GM19025 (cell line): ENCODE data around the gene ABCF2.

ENCODE experiments used
- ATAC-seq: cut with Tn5 transposase; IDR thresholded peaks from one replicate; pipeline ENCODE4 v1.9.1; 2021; ENCODE audit warnings: mild to moderate bottlenecking, low read depth, moderate library complexity; ENCODE audit not compliant: unreplicated experiment

The ABCF2 gene

GRCh38 chr7:151242159-151243044, 15.4 kb upstream of the ABCF2 start:
- no peak for ATAC-seq

DNA sequence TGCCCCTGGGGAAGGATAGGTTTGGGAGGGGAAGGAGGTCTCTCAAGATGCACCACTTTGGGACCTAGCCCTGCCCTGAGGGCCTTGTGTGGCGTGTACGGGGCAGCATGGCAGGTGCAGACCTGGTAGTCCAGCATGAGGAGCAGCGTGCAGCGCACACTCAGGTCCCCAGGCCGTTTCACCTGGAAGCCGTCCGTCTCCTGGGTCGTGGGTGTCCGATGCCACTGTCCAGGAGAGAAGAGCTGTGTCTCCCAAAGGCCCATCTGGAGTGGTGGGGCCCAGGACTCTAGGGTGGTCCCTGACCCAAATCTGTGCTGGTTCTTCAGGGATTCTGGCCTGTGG, 14.7 kb upstream of the ABCF2 start:
- no peak for ATAC-seq

DNA sequence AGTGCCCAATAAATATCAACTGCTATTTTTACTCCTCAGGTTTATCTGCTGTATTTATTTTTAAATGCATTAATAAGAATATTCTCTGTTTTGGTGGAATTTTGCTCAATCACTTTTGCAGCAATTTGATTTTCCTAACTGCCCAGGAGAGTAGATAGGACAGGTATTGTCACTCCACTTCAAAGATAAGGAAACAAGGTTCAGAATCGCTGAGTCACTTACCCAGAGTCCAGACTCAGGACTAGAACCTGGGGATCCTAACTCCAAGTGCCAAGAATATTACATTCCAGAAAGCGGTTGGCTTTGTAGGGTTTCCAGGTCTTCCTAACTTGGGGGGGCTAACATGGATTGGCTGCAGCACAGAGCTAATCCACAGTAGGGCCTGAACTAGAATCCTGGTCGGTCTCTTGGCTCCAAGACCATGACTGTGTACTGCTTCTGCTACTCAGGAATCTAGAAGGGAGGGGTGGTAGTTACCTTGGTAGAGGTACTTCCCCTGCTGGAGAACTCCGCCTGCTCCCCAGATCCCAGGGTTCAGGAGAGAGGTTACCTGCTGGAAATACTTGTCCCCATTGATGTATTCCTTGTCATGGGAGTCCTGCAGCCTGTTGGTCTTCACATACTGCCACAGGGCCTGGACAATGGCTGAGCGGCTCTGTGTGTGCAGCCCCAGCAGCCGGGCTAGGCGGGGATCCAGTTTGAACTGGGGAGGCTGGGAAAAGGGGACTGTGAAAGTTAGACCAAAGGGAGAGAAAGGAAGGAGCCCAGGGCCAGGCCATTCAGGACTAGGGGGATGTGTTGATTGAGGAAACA, 14.1 kb upstream of the ABCF2 start:
- ATAC-seq, result no peak

DNA sequence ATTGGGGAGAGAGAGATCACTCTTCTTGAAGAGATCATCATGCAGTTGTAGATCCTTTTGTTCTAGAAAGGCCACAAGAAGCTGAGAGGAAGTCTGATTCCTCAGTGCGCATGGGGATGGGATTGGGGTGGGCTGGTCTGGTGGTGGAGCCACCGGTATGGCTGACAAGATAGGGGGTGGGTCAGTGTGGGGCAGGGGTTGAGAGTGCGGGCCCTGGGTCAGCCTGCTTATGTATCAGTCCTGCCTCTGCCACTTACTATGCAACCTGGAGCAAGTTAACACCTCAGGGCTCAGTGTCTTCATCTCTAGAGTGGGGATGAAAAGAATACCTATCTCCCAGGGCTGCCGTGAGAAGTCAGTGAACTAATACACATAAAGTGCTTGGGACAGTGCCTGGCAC, 13.5 kb upstream of the ABCF2 start:
- no peak for ATAC-seq

DNA sequence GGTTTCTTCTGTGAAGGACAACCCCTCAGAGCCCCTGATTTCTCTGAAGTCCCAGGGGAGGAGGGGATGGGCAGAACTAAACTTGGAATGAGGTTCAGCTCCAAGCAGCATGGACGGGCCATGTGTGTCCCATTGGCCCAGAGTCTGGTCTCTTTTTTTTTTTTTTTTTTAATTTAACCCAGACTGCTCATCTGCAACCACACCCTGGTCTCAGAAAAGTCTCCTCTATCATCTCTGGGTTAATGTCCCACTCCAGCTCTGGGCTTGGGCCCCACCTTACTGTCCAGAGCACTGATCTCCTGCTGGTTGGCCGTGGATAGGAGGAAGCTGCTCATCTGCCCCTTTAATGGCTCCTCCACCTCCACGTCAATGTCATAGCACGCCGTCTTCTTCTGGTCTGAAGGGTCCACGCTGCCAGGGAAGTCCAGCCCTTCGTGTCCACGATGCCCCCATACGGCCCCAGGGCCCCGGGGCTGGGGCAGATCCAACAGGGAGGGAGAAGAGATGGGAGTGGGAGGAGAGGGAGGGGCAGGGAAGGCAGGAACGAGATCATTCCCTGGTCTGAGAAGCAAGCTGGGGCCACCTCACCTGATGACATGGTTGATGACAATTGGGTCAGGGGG, 12.9 kb upstream of the ABCF2 start:
- ATAC-seq, result no peak

DNA sequence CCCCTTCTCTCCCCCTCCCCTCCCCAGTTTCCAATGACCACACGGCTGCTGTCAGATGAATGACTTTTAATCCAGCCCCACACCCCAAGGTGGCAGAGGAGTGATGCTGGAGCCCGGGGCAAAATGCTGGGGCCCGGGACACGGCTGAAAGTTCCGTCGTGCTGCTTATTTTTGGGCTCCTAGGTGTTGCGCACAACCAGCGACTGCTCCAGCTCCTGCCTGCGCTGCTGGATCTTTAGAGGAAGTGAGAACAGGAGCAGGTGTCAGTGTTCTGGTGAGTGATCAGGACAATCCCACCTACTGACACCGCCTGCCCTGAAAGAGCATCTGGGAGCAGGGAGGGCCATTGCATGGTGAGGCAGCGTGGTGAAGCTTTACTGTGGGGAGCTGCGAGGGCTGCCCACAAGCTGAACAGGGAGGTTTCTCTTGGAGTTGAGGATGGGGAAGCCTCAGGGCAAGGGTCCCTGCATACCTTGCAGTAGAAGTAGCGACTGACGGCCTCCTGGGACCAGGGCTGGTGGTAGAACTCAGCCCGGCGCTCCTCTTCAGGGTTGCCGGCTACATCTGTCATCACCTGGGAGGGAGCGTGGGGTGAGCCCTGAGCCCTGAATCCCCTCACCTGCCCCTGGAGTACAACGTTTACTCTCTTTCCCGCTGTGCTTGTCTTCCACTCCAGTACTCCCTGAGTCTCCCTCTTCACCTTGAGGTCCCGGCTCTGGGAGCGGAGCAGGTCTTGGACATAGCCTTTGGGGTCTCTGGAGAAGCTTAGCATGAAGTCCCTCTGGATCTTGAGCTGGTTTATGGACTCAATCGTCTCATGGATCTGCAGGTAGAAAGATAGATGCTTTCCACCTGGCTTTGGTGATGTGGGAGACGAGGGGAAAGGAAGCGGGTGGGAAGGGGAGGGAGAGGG, 12.2 kb upstream of the ABCF2 start:
- ATAC-seq, result no peak

- no peak for ATAC-seq
Observed at GRCh38 chr7:151238190-151238810, 11.3 kb upstream of the ABCF2 start.

DNA sequence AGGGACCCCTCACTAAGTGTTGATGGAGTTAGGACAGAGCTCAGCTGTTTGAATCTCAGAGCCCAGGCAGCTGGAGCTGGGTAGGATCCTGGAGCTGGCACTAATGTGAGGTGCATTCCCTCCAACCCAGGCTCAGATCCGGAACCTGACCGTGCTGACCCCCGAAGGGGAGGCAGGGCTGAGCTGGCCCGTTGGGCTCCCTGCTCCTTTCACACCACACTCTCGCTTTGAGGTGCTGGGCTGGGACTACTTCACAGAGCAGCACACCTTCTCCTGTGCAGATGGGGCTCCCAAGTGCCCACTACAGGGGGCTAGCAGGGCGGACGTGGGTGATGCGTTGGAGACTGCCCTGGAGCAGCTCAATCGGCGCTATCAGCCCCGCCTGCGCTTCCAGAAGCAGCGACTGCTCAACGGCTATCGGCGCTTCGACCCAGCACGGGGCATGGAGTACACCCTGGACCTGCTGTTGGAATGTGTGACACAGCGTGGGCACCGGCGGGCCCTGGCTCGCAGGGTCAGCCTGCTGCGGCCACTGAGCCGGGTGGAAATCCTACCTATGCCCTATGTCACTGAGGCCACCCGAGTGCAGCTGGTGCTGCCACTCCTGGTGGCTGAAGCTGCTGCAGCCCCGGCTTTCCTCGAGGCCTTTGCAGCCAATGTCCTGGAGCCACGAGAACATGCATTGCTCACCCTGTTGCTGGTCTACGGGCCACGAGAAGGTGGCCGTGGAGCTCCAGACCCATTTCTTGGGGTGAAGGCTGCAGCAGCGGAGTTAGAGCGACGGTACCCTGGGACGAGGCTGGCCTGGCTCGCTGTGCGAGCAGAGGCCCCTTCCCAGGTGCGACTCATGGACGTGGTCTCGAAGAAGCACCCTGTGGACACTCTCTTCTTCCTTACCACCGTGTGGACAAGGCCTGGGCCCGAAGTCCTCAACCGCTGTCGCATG, 10.5 kb upstream of the ABCF2 start:
- ATAC-seq, result no peak

GRCh38 chr7:151236406-151236805, 9.4 kb upstream of the ABCF2 start:
- no peak for ATAC-seq

GRCh38 chr7:151235091-151235787, 8.2 kb upstream of the ABCF2 start:
- ATAC-seq, result no peak

DNA sequence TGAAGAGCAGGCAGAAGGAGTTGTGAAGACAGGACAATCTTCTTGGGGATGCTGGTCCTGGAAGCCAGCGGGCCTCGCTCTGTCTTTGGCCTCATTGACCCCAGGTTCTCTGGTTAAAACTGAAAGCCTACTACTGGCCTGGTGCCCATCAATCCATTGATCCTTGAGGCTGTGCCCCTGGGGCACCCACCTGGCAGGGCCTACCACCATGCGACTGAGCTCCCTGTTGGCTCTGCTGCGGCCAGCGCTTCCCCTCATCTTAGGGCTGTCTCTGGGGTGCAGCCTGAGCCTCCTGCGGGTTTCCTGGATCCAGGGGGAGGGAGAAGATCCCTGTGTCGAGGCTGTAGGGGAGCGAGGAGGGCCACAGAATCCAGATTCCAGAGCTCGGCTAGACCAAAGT, 6.8 kb upstream of the ABCF2 start:
- no peak for ATAC-seq

DNA sequence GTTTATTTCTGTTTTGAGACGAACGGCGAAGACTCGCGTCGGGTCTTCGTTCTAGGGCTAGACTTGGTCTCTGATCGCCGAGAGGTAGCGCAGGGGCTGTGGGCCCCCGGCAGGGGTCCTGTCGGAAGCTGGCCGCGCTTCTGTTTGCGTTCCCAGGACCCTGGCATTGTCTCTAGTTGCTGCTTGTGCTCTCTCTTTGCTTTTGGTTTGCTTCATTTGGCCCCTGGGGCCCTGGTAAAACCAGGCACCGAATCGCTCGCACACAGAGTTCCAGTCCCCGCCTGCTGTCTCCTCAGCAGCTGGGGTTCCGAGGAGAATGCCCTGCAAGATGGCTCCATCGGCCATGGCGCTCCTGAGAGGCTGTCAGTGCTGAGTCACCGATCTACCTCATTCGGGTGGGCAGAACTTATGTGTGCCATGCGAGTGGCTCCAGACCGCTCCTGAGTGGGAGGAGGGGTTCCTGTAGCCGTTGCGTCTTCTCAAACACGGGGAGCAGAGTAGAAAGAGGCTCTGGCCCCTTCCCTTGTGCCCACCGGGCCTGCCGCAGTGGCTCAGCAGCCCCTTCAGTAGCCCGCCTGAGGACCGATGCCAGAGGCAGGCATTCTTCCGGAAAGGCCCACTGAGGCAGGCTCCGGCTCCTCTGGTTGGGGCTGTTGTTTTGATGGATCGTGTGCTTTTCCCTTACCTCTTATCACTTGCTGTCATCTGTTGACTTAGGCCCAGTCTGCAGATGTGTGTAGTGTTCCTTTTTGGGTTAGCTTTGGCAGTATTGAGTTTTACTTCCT, 6.1 kb upstream of the ABCF2 start:
- no peak for ATAC-seq

DNA sequence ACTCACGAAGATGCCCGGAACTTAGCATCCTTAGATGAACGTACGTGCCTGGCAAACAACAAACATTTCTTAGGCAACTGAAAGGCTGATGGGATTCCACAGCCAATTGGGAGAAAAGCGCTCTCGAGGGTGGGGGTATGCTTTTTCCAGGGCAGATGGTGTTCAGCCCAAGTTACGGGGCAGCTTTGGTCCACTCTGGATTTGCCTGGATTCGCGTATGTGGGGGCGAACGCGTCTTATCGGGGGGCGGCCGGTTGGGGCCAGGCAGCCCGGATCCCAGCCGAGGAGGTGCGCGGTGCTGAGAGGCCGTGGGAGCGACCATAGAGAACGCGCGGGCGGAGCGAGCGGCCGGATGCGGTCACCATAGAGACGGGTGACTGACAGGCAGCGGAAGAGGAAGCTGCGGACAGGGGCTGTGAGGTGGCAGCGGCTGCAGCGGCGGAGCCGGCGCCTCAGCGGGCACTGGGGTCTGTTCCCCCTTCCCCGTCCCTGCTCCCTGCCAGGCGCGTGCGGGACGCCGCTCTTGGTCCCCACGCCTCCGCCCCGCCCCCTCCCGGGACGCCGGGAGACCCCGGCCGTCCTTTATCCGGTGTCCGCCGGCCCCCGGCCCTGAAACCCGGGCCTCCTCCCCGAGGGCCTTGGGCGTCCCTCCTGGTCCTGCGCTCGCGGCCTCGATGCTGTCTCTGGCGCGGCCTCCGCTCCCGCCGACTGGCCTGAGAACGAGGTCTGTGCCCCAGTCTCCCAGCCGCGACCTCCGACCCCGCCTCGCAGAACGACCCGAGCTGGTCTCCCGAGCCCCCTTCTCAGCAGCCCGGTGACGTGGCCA, 5.3 kb upstream of the ABCF2 start, which contains the start of gene CHPF2:
Gene CHPF2 (plus strand): TSS at position 393 of the 826 bp plus-strand sequence. CDS start 1,529 bp downstream, outside the sequence.
- peak; percentile 96 for ATAC-seq

GRCh38 chr7:151231080-151231479, 4.1 kb upstream of the ABCF2 start:
- ATAC-seq, result no peak

GRCh38 chr7:151229249-151229648, 2.2 kb upstream of the ABCF2 start:
- ATAC-seq, result no peak
